T-helper 17 cell (primary cell): ENCODE data around the gene EEF1AKMT1. TPM values are rescaled to one million over a fixed set of nuclear protein-coding genes. Genes with fewer than 3 reads are reported as not detected.
A peak's percentile ranks its signal among the peaks of the same experiment; 100 is the strongest.

Source experiments
- ATAC-seq: fragments of 150-1000 bp; cut with Tn5 transposase; 2 replicates; pipeline ENCODE4 v1.10.0; 2021; ENCODE audit warnings: mild to moderate bottlenecking, moderate library complexity
- DNase-seq, 3 donors: peaks; one replicate each; pipeline versions ENCODE4 v3.0.0 to v3.0.0-alpha.2; 2020 to 2021
- H3K9me3 ChIP-seq: one replicate; pipeline ENCODE4 v1.7.0; 2013; ENCODE audit warnings: low read length, mild to moderate bottlenecking; ENCODE audit not compliant: control insufficient read depth, poor library complexity, severe bottlenecking
- H3K27ac Mint-ChIP-seq: one replicate; pipeline ENCODE4 v1.8.0; 2022; ENCODE audit warnings: mild to moderate bottlenecking, moderate library complexity, mixed read lengths
- H3K27me3 Mint-ChIP-seq: one replicate; pipeline ENCODE4 v1.8.0; 2022; ENCODE audit warnings: mixed read lengths
- H3K36me3 Mint-ChIP-seq: one replicate; pipeline ENCODE4 v1.8.0; 2022; ENCODE audit warnings: low read depth, mixed read lengths
- H3K4me1 Mint-ChIP-seq: one replicate; pipeline ENCODE4 v1.8.0; 2022; ENCODE audit warnings: mild to moderate bottlenecking, mixed read lengths
- H3K4me3 Mint-ChIP-seq: one replicate; pipeline ENCODE4 v1.8.0; 2022; ENCODE audit warnings: mild to moderate bottlenecking, moderate library complexity, mixed read lengths
- total RNA-seq, 4 donors: library from RNA in 2 of 4; stranded (reverse) in 2 of 4; gene quantifications; one replicate each; pipeline ENCODE4 v1.2.3 and lab custom pipeline; 2022 to 2026

EEF1AKMT1 gene
- total RNA-seq, 2 donors from 2014 or later = 3.8 TPM

GRCh38 chr13:20798027-20798426 lies 24.3 kb upstream of the EEF1AKMT1 start:
- Mint-ChIP-seq H3K4me3 (no peak overlapping the region), H3K36me3 (peaks cover 3% of the 10 kb centered on the region)

GRCh38 chr13:20796791-20797508 lies 23.2 kb upstream of the EEF1AKMT1 start:
- Mint-ChIP-seq H3K27ac (peak overlapping the region; percentile 29), H3K4me1 (peaks cover 16% of the 10 kb centered on the region), H3K27me3 (no peaks in the 10 kb centered on the region), H3K36me3 (peaks cover 3% of the 10 kb centered on the region), H3K4me3 (no peak overlapping the region)
- no peak for ATAC-seq
- DNase-seq = no peak
- no peaks in the 10 kb centered on the region for H3K9me3 ChIP-seq

More at GRCh38 chr13:20798027-20798426, 24.3 kb upstream of the EEF1AKMT1 start:
- ATAC-seq (no peak), DNase-seq (no peak)
- H3K27ac Mint-ChIP-seq = no peak overlapping the region
- peaks cover 17% of the 10 kb centered on the region for H3K4me1 Mint-ChIP-seq
- no peaks in the 10 kb centered on the region for H3K27me3 Mint-ChIP-seq
- H3K9me3 ChIP-seq = no peaks in the 10 kb centered on the region

DNA sequence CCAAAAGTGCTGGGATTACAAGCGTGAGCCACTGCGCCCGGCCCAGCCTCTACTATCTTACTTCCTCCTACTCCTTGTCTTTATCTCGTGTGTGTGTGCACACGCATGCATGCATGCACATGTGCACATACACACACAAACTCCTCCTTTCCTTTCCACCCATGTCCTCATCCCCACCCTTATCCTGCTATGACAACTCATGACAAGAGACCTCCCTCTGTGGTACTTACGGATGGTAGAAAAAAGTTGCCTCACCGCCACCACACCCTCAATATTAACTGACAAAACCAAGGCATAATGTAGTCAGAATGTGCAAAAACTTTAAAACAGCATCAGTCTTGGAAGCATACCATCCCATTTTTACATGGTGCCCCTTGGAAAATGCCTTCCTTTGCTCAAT lies 15.9 kb upstream of the EEF1AKMT1 start:
- H3K27me3 Mint-ChIP-seq = no peaks in the 10 kb centered on the region
- H3K9me3 ChIP-seq = no peaks in the 10 kb centered on the region
- peaks cover 6% of the 10 kb centered on the region for H3K36me3 Mint-ChIP-seq
- H3K27ac Mint-ChIP-seq = no peak overlapping the region
- peaks cover 6% of the 10 kb centered on the region for H3K4me1 Mint-ChIP-seq
- no peak overlapping the region for H3K4me3 Mint-ChIP-seq
- DNase-seq (no peak), ATAC-seq (no peak)

GRCh38 chr13:20788312-20788711 lies 14.6 kb upstream of the EEF1AKMT1 start:
- H3K27me3 Mint-ChIP-seq = no peaks in the 10 kb centered on the region
- no peak overlapping the region for H3K4me3 Mint-ChIP-seq
- DNase-seq (no peak), ATAC-seq (no peak)
- H3K27ac Mint-ChIP-seq = no peak overlapping the region
- H3K4me1 Mint-ChIP-seq = peaks cover 8% of the 10 kb centered on the region
- H3K9me3 ChIP-seq = no peaks in the 10 kb centered on the region
- H3K36me3 Mint-ChIP-seq = peaks cover 6% of the 10 kb centered on the region

DNA sequence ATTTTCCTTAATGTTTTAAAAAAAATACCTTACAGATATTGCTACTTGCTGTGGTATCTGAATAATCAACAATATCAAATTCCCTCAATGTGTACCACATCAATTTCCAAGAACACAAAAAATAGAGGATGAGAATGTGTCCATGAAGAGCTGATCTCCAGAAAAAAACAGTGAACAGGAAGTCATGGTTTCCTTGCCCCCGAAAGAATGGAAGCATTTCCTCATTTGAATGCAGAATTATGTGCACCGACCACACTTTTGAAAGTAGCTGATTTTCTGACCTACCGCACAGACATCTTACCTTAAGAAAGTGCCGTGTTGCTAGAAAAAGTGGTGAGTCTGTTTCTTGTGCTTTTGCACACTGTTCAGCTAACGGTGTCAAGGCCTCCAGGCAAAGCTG lies 13.4 kb upstream of the EEF1AKMT1 start:
- H3K27ac Mint-ChIP-seq = no peak overlapping the region
- peaks cover 3% of the 10 kb centered on the region for H3K36me3 Mint-ChIP-seq
- no peak overlapping the region for H3K4me3 Mint-ChIP-seq
- H3K4me1 Mint-ChIP-seq = peaks cover 12% of the 10 kb centered on the region
- no peaks in the 10 kb centered on the region for H3K27me3 Mint-ChIP-seq
- no peak for ATAC-seq
- no peak for DNase-seq
- H3K9me3 ChIP-seq = no peaks in the 10 kb centered on the region

DNA sequence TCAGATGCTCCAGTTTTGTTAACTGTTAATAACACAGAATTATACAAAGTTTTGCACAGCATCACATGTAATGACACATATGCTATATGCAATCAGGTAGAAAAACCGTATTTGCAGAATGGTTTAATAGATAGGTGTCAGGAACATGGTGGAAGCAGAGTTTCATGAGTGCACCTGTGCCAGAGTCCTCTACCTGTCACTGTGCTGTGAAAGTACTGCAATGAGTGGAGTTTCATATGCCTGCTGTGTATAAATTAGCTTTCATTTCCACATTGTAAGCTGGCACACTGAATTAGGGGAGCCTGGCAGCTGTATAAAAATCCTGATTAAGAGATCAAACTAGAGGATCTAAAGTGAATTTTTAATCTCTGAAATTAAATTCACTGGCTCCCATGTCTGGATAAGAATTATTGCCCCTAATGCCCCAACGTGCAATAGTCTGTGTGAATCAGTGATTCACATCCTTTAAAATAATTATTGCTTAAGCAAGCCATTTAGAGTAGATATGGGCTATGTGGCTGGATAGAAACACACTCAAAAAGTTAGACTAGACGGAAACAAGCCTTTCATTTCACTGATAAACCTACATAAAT lies 8.5 kb upstream of the EEF1AKMT1 start:
- no peaks in the 10 kb centered on the region for H3K27me3 Mint-ChIP-seq
- H3K9me3 ChIP-seq = no peaks in the 10 kb centered on the region
- H3K36me3 Mint-ChIP-seq = no peaks in the 10 kb centered on the region
- peaks cover 10% of the 10 kb centered on the region for H3K4me1 Mint-ChIP-seq
- DNase-seq (no peak), ATAC-seq (no peak)
- H3K4me3 Mint-ChIP-seq = no peak overlapping the region
- no peak overlapping the region for H3K27ac Mint-ChIP-seq

DNA sequence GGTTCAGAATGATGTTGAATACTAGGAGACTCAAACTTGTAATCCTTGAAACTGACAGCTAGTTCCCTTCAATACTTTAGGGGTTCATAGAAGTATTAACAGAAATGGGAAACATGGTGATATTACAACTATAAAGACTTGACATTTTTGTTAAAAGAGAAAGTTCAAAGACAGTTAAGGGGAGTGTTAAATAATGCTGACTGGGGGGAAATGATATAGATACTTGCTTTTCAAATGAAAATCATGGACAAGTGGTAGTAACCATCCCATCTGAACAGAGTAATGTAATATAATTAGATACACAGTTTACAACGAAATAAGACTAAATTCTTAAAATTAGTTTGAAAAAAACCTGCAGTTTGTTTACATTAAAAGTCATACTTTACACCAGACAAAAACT lies 6.6 kb upstream of the EEF1AKMT1 start:
- no peaks in the 10 kb centered on the region for H3K9me3 ChIP-seq
- Mint-ChIP-seq H3K36me3 (no peaks in the 10 kb centered on the region), H3K4me1 (peaks cover 6% of the 10 kb centered on the region), H3K27ac (no peak overlapping the region), H3K27me3 (no peaks in the 10 kb centered on the region), H3K4me3 (no peak overlapping the region)
- ATAC-seq (no peak), DNase-seq (no peak)

DNA sequence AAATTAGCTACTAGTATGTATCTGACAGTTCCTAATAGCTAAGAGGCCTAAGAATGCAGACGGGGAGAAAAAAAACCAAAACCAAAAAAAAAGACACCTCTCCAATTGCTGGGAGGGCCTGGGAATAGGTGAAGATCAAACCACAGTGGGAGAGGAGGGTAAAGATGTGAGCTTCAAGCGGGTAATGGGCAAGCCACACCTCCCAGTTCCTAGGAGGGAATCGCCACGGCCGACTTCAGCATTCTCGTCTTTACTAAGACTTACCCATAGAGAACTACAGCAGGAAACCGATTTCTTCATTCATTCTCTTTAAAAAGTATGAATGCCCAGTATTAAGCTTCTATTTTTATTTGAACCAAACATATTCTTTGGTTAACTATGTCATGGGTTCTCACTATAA lies 5.6 kb upstream of the EEF1AKMT1 start:
- H3K27ac Mint-ChIP-seq = peak overlapping the region; percentile 41

DNA sequence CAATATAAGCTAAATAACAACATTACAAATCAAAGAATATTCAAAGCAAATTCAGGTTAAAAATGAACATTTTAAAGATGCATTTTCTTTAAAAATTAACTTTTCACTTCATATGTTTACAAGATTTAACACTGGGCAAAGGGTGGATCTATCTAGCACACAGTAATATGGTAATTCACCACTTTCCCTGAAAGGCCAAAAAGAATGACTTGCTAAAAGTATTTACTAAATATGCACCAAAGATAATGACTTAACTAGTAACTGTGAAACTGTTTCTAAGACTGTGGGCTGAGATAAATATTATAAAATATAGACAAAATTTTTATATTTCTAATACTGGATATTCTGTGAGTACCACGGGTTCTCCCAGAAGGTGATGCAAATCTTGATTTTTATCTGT lies 4.5 kb upstream of the EEF1AKMT1 start:
- no peaks in the 10 kb centered on the region for H3K36me3 Mint-ChIP-seq

More for the DNA sequence above, 5.6 kb upstream of the EEF1AKMT1 start:
- DNase-seq (no peak), ATAC-seq (no peak)
- H3K4me3 Mint-ChIP-seq = no peak overlapping the region
- no peaks in the 10 kb centered on the region for H3K36me3 Mint-ChIP-seq
- no peaks in the 10 kb centered on the region for H3K9me3 ChIP-seq
- H3K27me3 Mint-ChIP-seq = no peaks in the 10 kb centered on the region
- peaks cover 6% of the 10 kb centered on the region for H3K4me1 Mint-ChIP-seq

DNA sequence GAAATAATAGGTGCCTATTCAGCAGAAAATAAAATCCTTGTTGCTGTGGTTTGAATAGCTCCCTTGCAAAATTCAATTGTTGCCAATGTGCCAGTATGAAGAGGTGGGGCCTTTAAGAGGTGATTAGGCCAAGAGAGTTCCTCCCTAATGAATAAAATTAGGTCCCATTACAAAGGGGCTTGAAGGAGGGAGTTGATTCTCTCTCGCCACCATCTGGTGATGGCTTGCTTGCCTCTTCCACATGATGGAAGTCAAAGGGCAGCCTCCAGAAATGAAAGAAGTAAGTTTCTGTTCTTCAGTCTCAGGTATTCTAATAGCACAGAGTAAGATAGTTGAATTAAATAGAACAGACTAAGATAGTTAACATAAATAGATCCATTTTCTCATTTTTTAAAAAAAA lies 3.0 kb upstream of the EEF1AKMT1 start:
- H3K9me3 ChIP-seq = no peaks in the 10 kb centered on the region
- no peak for DNase-seq
- Mint-ChIP-seq H3K27ac (no peak overlapping the region), H3K4me3 (no peak overlapping the region), H3K4me1 (peaks cover 12% of the 10 kb centered on the region), H3K36me3 (no peaks in the 10 kb centered on the region), H3K27me3 (no peaks in the 10 kb centered on the region)
- no peak for ATAC-seq

More for the DNA sequence above, 4.5 kb upstream of the EEF1AKMT1 start:
- DNase-seq = no peak
- Mint-ChIP-seq H3K27me3 (no peaks in the 10 kb centered on the region), H3K27ac (no peak overlapping the region), H3K4me1 (peaks cover 9% of the 10 kb centered on the region), H3K4me3 (no peak overlapping the region)
- ATAC-seq = no peak
- H3K9me3 ChIP-seq = no peaks in the 10 kb centered on the region

DNA sequence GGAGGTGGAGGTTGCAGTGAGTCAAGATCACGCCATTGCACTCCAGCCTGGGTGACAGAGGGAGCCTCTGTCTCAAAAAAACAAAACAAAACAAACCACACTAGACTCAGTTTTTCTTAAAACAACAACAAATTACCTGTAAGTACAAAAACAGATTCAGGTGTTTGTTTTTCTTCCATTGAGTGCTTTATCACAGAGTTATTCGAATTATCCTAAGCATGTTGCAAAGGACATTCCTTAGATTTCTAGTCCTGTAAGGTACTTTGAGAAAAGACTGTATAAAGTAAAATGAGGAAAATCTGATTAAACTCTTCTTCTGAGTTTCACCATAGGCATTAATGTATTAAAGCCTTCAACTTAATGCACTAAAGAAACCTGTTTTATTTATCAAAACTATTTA lies 2.2 kb upstream of the EEF1AKMT1 start:
- DNase-seq (no peak), ATAC-seq (no peak)
- no peaks in the 10 kb centered on the region for H3K36me3 Mint-ChIP-seq
- H3K4me1 Mint-ChIP-seq = peaks cover 15% of the 10 kb centered on the region
- H3K27ac Mint-ChIP-seq = no peak overlapping the region
- no peaks in the 10 kb centered on the region for H3K9me3 ChIP-seq
- H3K27me3 Mint-ChIP-seq = no peaks in the 10 kb centered on the region
- H3K4me3 Mint-ChIP-seq = no peak overlapping the region

DNA sequence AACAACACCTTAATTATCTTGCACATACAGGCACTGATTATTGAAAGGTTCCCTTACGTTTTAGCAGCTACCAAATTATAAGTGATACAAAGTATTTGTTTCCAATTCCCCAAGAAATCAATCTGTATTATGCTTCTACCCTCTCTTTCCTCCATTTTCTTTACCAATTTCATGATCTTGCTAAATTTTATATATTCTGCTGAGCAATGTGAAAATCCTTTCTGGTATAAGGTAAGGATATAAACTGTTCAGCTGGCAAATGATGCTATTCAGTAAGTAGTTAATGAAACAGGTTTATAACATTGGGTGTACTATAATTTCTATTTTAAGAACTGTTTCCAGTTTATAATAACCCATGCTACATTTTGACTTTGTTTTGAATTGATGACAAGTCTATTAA lies 985 bp upstream of the EEF1AKMT1 start:
- Mint-ChIP-seq H3K27ac (peak overlapping the region; percentile 98), H3K36me3 (peaks cover 3% of the 10 kb centered on the region), H3K4me1 (peaks cover 15% of the 10 kb centered on the region), H3K27me3 (no peaks in the 10 kb centered on the region), H3K4me3 (peak overlapping the region; percentile 95)
- DNase-seq (no peak), ATAC-seq (no peak)
- no peaks in the 10 kb centered on the region for H3K9me3 ChIP-seq

DNA sequence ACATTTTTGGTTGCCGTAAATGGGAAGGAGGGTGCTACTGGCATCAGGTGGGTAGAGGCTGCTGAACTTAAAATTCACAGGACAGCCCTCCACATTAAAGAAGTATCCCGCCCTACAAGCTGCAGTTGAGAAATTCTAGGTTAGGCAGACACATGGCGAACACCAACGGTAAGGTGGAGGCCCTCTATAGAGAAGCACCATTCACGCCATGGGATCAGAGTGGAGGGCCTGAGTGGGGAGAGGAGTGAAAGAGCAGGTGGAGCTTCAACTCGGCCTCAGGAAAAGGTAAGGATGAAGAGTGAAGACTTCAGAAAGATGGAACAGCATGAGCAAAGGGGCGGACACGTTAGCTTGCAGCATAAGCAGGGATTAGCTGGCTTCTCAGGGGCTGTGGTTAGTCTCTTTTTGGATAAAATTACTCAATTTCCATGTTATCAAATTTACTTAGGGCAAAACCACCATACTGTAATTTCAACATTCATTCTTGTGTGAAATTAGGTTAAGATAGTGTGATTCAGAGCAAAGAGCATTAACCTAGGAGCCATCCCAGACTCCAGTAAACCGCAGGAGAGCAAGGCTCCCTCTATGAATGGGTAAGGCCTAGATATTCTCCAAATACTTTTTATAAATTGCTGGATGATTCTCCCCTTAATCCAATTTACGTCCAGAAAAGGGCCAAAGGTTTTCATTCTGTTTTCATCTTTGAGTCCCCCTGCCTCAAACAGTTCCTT lies 1.2 kb downstream of the EEF1AKMT1 start:
- Mint-ChIP-seq H3K27ac (peak overlapping the region; percentile 98), H3K27me3 (no peaks in the 10 kb centered on the region), H3K4me3 (peak overlapping the region; percentile 95), H3K36me3 (peaks cover 3% of the 10 kb centered on the region), H3K4me1 (peaks cover 15% of the 10 kb centered on the region)
- no peaks in the 10 kb centered on the region for H3K9me3 ChIP-seq
- ATAC-seq (no peak), DNase-seq (no peak)
